Nephron (organoid): ENCODE results near the gene KCNJ18.

Source experiments
- H3K27ac Mint-ChIP-seq, 3 experiments: 2 replicates each; pipeline ENCODE4 v1.8.0; 2020; ENCODE audit warnings: mixed read lengths in 3 of 3, mild to moderate bottlenecking in 2 of 3, moderate library complexity in 1 of 3
- H3K27me3 Mint-ChIP-seq: 2 replicates; pipeline ENCODE4 v1.8.0; 2021; ENCODE audit warnings: low read depth, mild to moderate bottlenecking, moderate library complexity, mixed read lengths
- H3K36me3 Mint-ChIP-seq: 2 replicates; pipeline ENCODE4 v1.8.0; 2020; ENCODE audit warnings: low read depth, mixed read lengths
- H3K4me1 Mint-ChIP-seq: 2 replicates; pipeline ENCODE4 v1.8.0; 2020; ENCODE audit warnings: mixed read lengths
- H3K4me3 Mint-ChIP-seq, 3 experiments: 2 replicates each; pipeline ENCODE4 v1.8.0; 2020; ENCODE audit warnings: mild to moderate bottlenecking in 3 of 3, mixed read lengths in 3 of 3, moderate library complexity in 2 of 3
- H3K9me3 Mint-ChIP-seq: 2 replicates; pipeline ENCODE4 v1.8.0; 2020; ENCODE audit warnings: mixed read lengths
- CTCF ChIP-seq, 3 experiments: fragments of 200-600 bp; sonication (generic); IDR thresholded peaks; one replicate each; pipeline ENCODE4 v1.5.0; 2021; ENCODE audit warnings: antibody characterized with exemption in 3 of 3; ENCODE audit not compliant: unreplicated experiment in 3 of 3

The KCNJ18 gene

DNA sequence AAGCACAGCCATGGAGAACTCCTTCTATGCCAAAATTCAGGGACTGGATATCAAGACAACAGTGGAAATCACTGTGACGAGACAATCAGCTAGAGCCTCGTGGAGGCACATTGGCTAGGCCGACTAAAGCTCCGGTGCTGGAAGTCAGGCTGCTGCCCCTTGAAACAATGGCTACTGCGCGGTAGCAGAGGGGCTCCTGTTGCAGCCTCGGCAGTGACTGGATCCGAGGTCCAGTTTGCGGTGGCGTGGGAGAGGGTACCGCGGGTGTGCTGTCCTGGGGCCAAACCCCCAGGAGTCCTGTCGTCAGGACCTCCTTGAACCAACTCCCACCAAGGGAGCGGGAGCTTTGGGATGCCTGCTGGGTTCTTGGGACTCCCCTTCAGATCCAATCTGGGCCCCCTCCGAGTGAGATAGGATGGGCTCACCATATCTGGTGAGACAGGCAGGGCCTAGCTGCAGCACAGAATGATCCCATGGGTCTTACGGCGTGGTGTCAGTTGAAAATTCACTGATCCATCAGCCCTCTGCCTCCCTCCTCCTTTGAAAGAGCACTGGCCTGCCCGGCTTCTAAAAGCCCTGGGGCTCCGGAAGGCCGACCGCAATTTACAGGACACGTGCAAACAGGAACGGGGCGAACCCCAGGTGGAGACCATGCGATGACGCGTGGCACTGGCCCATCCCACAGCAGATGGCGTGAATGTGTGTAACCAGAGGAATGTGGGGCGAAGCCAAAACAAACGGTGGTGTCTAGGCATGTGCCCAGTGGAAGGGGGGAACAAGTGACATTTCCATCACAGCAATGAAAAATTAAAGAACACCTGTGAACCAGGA, 15.8 kb upstream of the KCNJ18 start:
- Mint-ChIP-seq H3K4me1 (no peaks in the 10 kb centered on the region), H3K27me3 (peaks cover 5% of the 10 kb centered on the region), H3K27ac (no peak overlapping the region), H3K36me3 (peaks cover 17% of the 10 kb centered on the region), H3K4me3 (no peak overlapping the region), H3K9me3 (peaks cover 73% of the 10 kb centered on the region)
- TF ChIP-seq CTCF (IDR thresholded peaks at IDR 0.05; ENCODE audit: unreplicated experiment in 3 of 3), result no peak

- Mint-ChIP-seq H3K27me3 (peaks cover 5% of the 10 kb centered on the region), H3K4me1 (no peaks in the 10 kb centered on the region), H3K9me3 (peaks cover 69% of the 10 kb centered on the region), H3K27ac (no peak overlapping the region), H3K36me3 (peaks cover 15% of the 10 kb centered on the region), H3K4me3 (no peak overlapping the region)
- TF ChIP-seq CTCF (IDR thresholded peaks at IDR 0.05; ENCODE audit: unreplicated experiment in 3 of 3), result no peak
These were observed 15.0 kb upstream of the KCNJ18 start for GRCh38 chr17:21677126-21677910.

GRCh38 chr17:21677911-21678310, 14.4 kb upstream of the KCNJ18 start:
- H3K27ac Mint-ChIP-seq, result no peak overlapping the region
- H3K27me3 Mint-ChIP-seq, result peaks cover 5% of the 10 kb centered on the region
- no peak for TF ChIP-seq CTCF (IDR thresholded peaks at IDR 0.05; ENCODE audit: unreplicated experiment in 3 of 3)
- no peak overlapping the region for H3K4me3 Mint-ChIP-seq
- no peaks in the 10 kb centered on the region for H3K4me1 Mint-ChIP-seq
- peaks cover 15% of the 10 kb centered on the region for H3K36me3 Mint-ChIP-seq
- peaks cover 69% of the 10 kb centered on the region for H3K9me3 Mint-ChIP-seq

DNA sequence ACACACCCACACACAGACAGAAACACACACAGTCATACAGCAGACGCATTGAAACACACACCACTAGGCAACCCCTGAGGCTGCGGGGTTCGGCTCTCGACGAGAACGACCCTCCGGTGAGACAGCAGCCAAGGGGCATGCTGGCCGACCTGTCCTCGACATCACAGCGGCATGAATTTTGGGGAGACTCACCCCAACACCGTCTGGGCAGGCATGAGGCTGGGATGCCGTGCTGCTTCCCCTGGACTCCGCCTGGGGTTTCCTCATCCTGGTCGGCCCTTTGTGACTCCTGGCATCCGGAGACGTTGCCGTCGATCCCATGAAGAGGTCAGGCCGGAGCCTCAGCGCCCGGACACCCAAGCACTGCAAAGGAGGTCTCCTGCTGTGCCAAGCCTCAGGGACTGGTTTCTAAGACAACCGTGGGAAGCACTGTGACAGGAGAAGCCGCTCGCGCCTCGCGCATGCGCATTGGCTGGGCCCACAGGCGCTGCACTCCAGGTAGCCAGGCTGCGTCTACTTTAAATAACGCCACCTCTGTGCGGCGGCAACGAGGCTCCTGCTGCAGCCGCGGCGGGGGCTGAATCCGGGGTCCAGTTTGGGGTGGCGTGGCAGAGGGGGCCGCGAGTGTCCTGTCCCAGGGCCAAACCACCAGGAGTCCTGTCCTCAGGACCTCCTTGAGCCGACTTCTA, 13.8 kb upstream of the KCNJ18 start:
- H3K9me3 Mint-ChIP-seq, result peaks cover 63% of the 10 kb centered on the region
- no peak overlapping the region for H3K4me3 Mint-ChIP-seq
- H3K4me1 Mint-ChIP-seq, result no peaks in the 10 kb centered on the region
- peaks cover 12% of the 10 kb centered on the region for H3K36me3 Mint-ChIP-seq
- peaks cover 5% of the 10 kb centered on the region for H3K27me3 Mint-ChIP-seq
- H3K27ac Mint-ChIP-seq, result no peak overlapping the region
- no peak for TF ChIP-seq CTCF (IDR thresholded peaks at IDR 0.05; ENCODE audit: unreplicated experiment in 3 of 3)

DNA sequence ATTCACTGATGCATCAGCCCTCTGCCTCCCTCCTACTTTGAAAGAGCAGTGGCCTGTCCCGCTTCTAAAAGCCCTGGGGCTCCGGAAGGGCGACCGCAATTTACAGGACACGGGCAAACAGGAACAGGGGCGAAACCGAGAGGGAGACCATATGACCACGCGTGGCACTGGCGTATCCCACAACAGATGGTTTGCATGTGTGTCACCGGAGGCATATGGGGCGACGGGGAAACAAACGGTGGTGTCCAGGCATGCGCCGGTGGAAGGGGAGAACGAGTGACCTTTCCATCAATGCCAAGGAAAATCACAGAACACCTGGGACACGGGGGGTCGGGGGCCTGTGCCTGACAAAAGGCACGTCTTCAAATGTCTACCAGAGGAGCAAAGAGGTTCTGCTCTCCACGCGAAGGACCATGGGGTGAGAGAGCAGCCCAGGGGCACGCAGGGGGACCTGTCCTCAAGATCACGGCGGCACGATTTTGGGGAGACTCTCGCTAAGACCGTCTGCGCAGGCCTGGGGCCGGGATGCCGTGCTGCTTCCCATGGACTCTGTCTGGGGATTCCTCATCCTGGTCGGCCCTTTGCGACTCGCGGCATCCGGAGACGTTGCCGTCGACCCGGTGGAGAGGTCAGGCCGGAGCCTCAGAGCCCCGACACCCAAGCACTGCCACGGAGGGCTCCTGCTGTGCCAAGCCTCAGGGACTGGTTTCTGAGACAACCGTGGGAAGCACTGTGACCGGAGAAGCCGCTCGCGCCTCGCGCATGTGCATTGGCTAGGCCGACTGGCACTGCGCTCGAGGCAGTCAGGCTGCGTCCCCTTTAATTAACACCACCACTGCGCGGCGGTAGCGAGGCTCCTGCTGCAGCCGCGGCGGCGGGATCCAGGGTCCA, 12.8 kb upstream of the KCNJ18 start:
- Mint-ChIP-seq H3K27me3 (peaks cover 5% of the 10 kb centered on the region), H3K27ac (no peak overlapping the region), H3K4me1 (no peaks in the 10 kb centered on the region), H3K4me3 (no peak overlapping the region), H3K9me3 (peaks cover 60% of the 10 kb centered on the region), H3K36me3 (peaks cover 12% of the 10 kb centered on the region)
- no peak for TF ChIP-seq CTCF (IDR thresholded peaks at IDR 0.05; ENCODE audit: unreplicated experiment in 3 of 3)
